Stimulated activated CD8-positive, alpha-beta memory T cell treated with anti-CD3 and anti-CD28 coated beads, Interleukin-15, amount 100 ng/mL, for 48 hours (primary cell): ENCODE results near the gene EBF3.

Experiments
- DNase-seq, 2 donors: peaks; one replicate each; pipeline ENCODE4 v3.0.0-alpha.2; 2020; ENCODE audit warnings: low read depth in 2 of 2

Gene EBF3

DNA sequence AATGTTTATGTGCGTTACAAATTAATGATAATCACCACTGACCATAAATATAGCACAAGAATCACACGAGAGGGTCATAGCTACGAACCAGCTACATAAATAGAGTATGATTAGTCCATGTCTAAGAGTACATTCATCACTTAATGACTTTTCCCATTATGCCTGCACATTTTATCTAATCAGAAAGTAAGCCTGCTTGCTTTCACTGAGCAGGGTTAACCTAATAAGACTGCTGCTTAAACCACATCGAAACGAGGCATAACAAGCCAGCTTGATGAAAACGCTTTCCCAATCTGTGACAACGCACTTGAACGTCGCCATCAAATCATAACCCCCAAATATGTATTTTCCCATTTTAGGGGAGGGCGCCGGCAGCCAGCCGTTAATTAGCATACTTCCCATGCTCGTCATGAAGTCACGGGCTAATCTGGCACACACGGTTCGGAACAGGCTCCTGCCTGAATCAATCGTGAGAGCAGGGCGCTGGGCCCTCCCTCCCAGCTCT is 71.5 kb downstream of the EBF3 start:
- no peak for DNase-seq

DNA sequence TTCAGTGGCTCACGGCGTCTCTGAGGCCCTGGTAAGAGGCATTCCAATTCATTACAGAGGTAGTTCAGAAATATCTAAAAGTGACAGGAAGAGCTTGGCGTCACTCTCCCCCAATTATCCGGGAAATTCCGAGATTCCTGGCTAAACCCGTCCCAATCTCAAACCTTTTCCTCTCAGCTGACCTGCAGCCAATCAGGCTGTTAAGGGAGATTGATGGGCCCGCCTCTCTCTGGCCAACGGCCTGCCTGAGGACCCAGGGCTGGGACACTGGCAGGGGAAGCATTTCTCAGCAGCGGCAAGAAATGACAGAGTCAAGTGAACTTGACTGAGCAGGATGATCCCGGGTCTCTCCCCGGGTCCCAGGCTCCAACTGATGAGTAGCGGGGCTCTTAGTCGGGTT is 72.3 kb downstream of the EBF3 start:
- no peak for DNase-seq

DNA sequence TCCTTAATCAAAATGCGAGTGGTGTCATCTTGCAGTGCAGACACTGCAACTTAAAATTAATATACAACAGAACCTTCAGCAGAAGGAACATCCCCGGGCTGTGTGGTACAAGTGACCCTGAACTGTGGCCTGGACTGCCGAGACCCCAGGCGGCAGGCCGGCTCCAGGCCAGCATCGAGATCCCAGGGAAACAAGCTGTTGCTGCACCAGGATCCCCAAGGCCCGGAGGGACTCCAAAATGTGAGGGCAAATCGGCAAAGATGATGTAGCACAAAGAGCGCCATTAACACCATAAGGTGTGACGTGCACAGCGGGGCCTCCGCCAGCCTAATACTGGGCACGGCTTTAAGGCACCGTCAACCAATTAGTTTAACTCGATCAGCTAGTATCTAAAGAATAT is 73.9 kb downstream of the EBF3 start:
- no peak for DNase-seq

DNA sequence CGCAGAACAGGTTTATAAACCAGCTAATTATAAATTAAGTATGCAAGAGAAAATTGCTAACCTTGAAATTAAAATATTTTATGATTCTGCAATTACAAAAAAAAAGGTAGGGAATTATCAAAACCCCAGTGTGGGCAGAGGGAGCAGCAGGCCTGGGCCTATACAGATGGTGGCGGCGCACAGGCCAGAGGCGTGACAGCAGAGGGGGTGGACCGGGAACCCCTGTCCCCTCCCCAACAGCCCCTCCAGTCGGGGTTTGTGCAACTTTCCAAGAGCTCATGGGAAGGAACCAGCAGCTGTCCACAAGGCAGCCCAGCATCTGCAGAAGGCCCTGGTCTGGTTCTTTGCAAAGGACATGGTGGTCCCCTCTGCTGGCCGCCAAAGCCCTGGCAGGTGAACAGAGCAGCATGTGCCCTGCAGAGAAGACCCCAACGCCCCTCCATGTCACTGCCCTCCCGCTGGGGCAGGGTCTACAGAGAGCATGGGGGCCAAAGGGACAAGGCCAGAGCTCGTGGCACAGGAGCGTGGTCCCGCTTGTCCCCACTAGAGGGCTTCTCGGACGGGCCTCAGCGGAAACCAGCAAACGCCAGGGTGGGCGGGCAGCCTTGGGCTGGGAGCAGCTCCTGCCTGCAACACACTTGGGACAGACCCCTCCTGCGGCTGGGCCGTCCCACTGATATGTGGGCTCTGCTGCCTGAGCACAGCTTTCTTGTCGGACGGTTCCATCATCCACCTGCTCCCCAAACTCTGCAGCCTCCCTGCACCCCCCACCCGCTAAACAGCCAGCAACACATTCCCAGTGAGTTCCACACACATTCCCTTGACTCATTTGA is 75.1 kb downstream of the EBF3 start:
- DNase-seq = peak in 1 of 2 donors; percentile 23

DNA sequence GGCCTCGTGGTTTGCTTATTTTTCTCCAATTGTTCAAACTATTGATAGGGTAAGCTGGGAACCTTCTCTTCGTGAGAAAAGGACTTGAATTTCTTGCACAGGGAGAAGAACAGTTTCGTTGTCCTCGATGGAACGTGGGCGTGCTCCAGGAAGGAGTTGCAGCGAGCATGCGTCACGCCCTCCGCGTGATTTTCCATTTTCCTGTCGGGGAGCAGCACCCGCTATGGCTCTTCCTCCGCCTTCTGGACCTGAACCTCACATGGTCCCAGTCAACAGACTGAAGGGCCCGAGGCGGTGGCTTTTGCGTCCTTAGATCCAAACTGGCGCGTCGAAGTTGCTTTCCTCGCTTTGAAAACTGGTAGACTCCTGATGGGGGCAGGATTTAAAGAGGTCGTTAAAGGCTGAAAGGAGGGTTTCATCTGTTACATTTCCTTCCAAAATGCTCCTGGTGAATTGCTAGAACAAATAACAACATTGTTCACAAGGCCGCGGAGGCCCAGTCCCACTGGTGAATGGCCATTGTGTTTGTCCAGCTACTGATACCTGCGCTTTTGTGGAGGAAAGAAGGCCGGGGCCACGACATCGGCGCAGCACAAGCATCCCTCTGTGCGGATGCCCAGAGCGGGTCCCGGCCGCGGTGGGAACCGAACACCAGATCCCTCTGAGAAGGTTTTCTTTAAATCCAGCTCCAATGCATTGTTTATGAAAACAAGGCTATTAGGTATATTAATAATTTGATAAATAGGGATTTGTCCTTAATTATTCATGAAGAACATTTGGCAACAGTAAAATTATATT is 75.9 kb downstream of the EBF3 start:
- no peak for DNase-seq

DNA sequence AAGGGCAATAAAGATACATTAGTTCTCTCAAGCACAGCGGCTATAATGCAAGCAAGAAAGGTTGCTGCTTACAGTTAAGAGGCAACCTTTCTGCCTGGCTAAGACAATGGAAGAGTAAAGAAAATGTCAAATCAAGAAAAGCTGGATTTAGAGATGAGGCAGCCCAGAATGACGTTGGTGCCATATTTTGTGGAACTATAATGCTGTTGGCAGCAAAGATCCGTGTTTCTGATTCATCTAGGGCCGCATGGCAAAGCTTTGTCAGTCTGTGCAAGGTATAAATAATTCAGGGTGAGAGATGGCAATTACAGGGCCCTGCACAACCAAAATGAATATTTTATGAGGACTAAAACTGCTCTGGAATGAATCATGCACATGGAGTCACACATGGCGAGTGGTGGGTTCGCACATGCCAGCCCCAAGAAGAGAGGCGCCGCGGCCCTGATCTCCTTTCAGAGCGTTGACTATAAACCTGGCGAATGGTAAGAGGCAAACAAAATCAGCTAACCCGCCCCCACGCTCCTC is 76.6 kb downstream of the EBF3 start:
- no peak for DNase-seq

DNA sequence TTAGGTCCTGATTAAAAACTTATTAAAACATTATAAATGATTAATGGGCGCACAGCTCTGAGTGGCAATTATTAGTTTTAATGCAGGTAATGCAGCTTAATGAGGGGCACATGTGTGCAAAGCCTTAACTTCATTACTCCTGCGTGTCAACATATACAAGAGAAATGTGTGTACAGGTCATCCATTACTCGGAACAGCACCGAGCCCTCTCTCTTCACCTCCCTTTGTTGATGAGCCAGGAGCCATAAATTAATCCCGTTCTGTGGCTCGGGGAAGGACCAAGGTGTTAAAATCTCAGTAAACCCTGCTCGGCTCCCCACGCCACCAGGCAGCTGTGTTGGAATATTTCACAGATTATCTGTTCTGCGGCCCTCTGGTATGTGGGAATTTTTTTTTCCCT is 77.8 kb downstream of the EBF3 start:
- DNase-seq = no peak

DNA sequence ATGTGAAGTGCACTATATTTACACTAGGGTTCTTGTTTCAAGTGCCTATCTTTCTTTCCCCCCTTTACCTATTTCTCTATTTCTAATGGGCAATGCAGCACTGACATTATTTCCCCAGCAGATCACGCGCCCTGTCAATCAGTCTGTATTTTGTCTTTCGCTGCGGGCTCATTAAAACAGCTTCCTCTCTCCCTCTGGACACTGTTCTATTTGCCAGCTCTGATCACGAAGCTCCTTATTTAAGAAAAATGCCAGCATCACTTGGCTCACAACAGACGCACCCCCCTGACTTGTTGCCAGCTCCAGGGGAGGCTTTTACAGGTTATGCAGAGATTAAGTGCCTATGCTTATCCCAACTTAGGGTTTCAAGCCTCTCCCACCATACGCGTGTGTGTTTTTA is 78.5 kb downstream of the EBF3 start:
- DNase-seq = no peak

DNA sequence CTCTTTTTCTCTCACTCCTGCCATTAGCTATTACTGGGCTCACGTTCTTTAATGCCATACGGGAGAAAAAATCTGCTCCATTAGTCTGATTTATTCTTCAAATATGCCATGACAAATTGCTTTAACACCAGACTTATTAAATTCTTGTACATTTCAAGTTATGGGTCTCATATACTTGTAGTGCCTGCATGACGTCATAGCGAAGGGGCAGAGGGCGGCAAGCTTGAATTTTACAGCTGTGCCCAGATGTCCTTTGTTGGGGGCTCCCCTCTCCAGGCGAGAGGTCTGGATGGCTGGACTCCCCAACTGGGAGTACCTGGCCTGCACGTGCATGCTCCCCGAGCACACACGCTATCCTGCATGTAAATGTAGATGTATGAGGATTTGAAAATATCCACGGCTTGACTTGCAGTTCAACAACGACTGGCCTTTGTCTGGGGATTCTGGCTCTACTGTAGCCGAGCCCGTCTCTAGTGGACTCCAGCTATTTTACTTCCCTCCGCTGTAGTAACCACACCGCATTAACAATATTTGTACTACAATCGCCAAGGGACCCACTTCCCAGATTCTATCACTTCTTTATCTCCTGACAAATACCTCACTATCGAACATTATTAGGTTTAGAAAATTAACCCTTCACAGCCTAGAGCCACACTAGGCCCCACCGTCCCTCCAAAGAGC is 79.5 kb downstream of the EBF3 start:
- no peak for DNase-seq

DNA sequence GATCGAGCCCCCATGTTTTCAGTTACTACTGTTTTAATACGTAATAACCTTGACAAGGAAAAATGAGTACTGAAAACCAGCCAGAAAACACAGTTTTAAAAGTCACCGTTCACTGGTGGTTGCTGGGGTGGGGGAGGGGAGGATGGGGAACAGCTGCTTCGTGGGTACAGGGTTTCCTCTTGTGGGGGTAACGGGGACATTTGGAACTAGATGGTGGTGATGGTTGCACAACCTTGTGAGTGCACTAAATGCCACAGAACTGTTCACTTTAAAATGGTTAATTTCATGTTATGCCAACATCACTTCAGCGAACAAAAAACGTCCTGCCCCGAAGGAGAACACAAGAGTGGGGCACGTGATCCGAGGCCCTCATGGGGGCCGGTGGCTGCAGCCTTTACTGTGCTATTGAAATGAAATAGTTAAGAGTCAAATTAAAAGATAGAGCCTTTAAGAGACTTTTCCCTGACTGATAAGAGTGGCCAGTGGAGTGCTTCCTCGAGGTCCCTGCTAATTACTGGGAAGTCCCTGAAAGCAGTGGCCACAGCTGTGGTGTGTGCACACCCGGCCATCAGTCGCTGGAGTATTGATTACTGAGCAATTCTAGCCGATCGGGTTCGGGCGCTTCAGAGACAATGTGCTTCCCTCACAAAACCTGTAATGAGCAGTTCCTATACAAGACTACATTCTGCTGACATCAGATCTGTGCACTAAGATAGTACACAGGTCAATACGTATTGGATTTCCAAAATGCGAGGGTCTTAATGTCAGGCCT is 80.3 kb downstream of the EBF3 start:
- no peak for DNase-seq

DNA sequence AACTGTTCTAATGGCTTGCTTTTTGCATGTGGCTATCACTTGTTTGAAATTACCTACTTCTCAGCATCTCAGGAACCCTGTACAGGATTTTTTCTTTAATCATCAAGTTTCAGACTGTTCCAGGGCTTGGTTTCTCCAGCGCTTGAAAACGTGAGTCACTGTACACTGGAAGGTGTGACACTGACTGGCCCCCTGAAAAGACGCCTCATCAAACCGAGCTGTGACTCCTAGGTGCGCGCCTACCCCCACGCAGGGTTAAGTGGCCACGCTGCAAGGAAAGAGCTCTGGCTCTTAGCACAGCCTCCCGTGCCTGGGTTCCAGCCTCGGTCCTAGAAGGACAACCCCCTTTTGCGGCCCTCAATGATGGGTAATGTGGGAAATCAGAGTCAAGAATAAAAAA is 81.0 kb downstream of the EBF3 start:
- no peak for DNase-seq

DNA sequence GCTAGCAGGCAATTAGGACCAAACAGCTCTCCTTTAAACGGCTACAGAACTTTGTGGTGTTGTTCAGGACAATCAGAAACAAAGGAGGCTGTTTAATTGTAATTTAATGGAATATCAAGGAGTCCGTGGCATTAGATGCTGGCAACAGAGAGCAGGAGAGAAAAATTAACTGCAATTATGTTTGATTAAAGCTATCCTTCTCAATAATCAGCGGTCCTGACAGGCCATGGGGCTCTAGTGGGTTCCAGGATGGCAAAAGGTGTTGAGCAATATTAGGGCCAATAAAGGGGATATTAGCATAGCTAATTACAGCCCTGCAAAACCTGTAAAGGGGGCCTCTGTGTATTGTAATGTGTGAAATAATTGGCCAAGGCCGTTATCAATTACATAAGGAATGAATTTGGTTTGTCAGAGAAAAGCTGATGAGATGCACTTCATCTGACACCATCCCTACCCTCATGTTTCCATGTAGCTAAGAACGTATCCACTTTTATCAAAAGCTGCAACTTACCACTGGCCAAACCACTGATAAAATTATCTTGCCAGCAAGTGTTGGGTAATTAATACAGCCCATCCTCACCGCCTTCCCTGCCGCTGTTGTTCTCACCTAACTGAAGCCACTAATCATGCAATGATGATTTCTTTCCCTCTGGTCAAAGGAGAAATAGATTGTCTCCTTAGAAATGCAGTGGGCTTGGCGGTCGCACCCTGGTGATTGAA is 81.6 kb downstream of the EBF3 start:
- no peak for DNase-seq

DNA sequence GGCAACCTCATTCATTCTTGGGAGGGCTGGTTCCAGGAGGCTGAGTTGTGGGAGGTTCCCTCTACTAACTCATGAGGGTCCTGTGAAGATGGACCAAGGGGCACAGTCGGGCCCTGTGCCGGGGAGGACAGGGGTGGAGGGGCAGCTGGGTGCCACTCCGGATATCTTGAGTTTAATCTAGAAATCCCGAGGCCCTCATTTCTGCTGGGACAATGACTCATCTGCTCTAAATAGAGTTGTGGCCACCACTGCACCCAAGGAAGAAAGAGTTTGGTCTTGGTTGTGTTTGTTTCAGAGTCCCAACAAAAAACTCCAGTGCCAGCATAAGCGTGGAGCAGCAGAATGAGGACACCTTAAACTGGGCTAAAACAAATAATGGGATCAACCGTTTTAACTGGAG is 82.4 kb downstream of the EBF3 start:
- DNase-seq = no peak

DNA sequence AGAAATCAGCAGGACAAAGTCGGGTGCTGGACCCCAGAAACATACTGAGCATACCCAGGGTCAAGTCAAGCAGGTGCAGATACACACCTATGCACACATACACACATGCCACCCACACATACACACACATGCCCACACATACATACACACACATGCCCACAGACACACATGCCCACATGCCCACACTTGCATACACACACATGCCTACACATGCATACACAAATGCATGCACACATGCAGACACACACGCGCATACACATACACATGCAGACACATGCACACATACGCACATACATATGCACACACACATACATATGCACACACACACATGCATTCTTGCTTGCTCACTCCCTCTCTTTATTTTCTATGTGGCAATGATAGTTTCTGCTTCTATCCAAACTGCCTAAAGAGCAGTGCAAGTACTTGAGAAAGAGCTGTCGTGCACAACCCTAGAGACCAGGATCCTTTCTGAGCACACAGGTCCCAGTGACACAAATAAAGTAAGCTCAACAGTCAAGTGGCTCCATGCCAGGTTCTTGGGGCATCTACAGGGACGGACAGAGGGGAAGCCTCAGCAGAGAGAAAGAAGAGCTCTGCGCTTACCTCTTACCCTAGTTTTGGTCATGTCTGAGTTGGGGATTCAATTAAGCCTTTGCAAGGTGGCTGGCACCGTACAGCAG is 83.7 kb downstream of the EBF3 start:
- DNase-seq = no peak

DNA sequence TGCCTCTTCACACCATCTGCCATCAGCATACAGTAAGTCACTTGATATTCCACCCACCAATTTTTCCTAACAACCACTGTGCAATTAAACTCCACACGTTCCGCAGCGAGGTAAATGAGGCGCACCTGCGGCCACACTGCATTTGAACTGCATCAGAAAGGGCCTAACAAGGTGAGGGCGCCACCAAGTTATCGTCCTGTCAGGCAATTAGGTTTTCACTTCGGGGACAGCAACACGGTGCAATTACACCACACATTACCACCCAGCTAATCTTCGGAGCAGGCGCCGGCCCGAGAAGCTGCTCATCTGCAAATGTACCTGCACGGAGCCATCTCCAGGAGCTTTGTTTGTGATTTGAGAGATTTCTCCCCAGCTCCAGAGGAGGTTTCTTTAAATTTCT is 84.4 kb downstream of the EBF3 start:
- no peak for DNase-seq

DNA sequence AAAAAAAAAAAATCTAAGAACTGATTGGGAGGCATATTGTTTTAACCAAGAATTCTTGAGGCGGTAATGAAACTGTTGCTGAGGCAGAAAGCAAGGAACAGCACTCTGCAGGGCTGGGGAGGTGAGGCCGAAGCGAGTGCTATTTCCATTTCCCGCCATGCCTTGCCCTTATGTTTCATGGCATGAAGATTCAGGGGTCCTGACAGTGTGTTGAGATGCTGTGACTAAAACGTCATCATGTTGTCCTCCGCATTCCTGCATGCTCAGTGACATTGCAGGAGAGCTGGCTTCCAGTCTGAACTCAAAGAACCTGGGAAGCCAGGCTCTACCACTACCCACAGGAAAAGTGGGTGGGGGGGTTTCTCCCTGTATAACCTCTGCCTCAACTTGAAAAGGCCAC is 85.2 kb downstream of the EBF3 start:
- no peak for DNase-seq

DNA sequence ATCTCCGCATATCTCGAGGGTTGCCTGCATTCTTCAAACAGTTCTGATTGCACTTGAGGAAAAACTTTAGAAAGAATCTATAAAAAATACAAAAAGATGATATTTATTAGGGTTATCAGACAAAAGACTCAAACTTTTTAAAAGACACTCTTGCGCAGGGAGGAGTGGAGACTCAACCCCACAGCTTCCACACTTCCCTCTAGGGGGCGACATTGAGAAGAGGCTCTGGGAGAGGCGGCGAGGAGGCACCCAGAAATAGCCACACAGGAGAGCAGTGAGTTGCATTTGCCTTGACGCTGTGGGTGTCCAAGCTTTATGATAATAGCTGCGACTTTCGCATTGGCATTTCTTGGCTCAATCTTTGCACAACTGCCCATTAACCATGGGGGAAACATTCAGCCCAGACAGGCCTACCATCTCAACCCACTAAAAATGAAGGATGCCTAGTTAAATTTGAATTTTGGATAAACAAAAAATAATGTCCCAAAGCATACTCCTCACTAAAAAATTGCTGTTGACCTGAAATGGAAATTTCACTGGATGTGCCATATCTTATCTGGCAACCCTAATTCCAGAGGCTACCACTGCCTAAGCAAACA is 86.2 kb downstream of the EBF3 start:
- peak in 1 of 2 donors; percentile 5 for DNase-seq

DNA sequence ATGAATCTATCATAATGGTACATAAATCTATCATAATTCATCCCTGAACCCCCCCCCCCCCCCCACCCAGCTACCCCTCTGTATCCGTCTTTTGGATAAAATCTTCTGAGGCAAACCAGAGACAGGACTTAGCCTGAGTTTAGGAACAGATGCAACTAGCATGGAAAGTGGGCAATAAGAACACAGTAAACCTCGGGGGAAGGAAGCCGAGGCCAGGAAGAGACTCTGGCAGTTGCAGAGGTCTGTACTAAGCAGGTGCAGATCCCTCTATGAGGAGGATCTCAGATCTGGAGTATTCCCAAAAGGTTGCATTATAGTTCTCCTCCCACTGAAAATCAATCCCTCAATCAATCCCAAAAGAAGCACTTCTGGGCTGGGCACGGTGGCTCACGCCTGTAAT is 87.2 kb downstream of the EBF3 start:
- DNase-seq = no peak

DNA sequence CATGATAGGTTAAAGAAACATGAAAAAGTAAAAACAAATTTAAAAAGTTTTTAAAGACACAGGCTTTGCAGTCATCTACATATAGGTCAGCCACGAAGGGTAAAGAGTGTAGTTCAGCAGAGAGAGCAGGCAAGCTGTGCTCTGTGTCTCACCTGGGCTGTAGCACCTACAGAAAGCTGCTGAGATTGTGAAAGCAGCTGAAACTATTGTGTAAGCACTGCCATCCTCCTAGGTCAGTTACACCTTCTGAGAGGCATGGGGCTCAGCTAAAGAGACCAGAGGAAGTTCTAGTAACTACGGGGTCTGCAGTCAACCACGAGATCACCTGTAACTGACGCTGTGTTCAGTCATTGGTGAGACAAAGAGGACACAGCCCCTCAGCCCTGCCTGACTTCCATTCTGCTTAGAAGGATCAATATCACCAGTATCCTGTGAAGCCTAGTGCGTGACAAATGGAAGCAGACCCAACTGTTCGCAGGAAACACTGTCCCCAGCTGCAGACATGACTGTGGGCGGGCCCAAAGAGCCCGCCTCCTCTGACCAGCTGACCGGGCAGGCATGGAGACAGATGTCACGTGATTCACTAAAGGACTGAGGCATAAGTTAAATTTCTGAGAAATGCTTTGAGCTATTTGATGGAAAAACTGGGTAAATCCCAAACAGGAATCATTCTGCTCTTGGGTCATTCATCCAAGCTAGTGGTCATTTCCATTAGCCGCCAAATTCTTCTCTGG is 87.9 kb downstream of the EBF3 start:
- no peak for DNase-seq
